Measurements from ENCODE around the gene RFX2.
A peak's percentile ranks its signal among the peaks of the same experiment; 100 is the strongest.
"Not testable (repeated sequence)": the region's sequence is repeated elsewhere in the genome, so short reads cannot be mapped to it uniquely, and the experiment has no call there.

Gene RFX2

GRCh38 chr19:6074709-6075403 lies 35.4 kb downstream of the RFX2 start:
- no peak for DNase-seq (ENCODE audit: low spot score)

- no peak for DNase-seq (ENCODE audit: low spot score)
These were observed 36.2 kb downstream of the RFX2 start for GRCh38 chr19:6073858-6074708.

GRCh38 chr19:6073233-6073632 lies 37.1 kb downstream of the RFX2 start:
- not testable (repeated sequence) for DNase-seq (ENCODE audit: low spot score)

DNA sequence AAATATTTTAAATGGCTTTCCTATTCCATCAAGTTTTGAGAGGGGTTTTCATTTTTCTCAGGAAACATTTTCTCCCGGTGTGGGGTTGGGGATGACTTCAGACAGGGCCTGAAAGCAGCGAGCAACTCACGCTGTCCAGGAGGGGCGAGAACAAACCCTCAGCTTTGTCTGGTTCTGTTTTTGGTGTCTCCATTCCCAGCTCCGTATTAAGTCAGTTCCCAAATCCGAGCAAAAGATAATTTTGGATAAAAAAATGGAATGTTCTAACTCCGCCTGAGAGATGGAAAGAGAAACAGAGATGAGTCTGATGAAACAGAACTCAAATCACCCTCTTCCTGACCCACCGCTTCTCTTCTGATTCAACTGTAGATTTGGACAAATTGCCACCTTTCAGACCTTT lies 38.4 kb downstream of the RFX2 start:
- no peak for DNase-seq (ENCODE audit: low spot score)

DNA sequence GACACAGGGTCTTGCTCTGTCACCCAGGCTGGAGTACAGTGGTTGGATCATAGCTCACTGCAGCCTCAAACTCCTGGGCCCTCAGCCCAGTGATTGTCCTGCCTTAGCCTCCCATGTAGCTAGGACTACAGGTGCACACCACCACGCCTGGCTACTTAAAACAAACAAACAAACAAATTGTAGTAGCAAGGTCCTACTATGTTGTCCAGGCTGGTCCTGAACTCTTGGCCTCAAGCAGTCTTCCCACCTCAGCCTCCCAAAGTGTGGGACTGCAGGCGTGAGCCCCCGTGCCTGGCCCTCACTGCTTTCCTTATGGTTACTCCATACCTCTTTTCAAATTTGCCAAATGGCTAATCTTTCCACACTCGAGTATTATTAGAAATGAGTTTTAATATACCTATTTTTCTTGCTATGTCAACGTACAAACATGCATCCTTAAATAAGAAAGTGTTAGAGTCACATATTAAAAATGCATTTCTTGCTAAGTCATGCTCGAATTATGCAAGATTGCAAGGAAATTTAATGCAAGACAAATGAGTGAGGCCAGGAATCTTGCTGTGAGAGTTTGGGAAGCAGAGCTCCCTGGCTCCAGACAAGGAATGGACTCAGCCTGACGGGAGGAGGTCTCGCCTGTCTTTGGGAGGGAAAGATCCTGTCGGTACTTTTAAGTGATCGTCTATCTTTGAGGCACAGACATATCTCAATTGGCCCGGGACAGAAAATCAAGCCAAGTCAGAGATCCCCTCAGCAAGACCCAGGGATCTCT lies 39.4 kb downstream of the RFX2 start:
- DNase-seq (ENCODE audit: low spot score), result no peak

- no peak for DNase-seq (ENCODE audit: low spot score)
These were observed 40.1 kb downstream of the RFX2 start for GRCh38 chr19:6070207-6070681.

DNA sequence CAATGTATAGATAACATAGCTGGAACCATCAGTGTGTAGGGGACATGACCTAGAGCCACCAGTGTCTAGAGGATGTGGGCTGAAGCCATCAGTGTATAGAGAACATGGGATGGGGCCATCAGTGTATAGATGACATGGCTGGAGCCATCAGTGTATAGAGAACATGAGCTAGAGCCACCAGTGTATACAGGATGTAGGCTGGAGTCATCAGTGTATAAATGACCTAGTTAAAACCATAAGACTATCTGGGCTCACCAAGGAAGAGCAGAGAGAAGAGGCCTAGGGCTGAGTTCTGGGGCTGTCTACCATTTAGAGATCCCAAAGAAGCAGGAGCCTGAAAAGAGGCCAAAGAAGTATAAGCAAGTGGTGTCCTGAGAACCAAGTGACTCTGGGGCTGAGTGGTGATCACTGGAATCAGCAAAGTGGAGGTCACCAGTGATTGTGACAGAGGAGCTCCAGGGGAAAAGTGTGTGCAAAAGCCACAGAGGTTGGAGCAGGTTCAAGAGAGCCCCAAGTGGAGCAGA lies 41.0 kb downstream of the RFX2 start:
- DNase-seq (ENCODE audit: low spot score), result no peak

- no peak for DNase-seq (ENCODE audit: low spot score)
These were observed 41.6 kb downstream of the RFX2 start for GRCh38 chr19:6068711-6069110.

DNA sequence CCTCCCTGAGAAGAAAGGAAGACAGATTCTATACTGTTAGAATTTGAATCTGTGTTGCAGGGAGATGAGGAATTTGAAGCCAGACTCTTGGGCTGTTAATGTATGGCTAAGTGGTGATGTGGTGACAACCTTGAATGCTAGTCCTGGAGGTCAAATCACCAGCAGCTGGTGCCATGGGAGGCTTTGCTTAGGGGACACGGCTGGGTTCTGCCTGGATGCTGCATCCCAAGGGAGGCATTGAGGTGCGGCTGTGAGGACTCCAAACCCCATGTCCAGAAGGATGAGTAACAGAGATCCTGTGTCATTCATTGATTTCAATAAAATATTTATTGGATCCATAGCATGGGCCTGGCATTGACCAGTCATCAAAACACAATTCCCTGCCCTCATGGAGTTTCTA lies 42.3 kb downstream of the RFX2 start:
- no peak for DNase-seq (ENCODE audit: low spot score)

- DNase-seq (ENCODE audit: low spot score), result peak; percentile 63
These were observed 43.3 kb downstream of the RFX2 start for GRCh38 chr19:6066661-6067646.

- no peak for DNase-seq (ENCODE audit: low spot score)
These were observed 44.5 kb downstream of the RFX2 start for GRCh38 chr19:6065685-6066374.

GRCh38 chr19:6064336-6065073 lies 45.8 kb downstream of the RFX2 start:
- DNase-seq (ENCODE audit: low spot score), result no peak

- no peak for DNase-seq (ENCODE audit: low spot score)
These were observed 46.5 kb downstream of the RFX2 start for GRCh38 chr19:6063576-6064335.

DNA sequence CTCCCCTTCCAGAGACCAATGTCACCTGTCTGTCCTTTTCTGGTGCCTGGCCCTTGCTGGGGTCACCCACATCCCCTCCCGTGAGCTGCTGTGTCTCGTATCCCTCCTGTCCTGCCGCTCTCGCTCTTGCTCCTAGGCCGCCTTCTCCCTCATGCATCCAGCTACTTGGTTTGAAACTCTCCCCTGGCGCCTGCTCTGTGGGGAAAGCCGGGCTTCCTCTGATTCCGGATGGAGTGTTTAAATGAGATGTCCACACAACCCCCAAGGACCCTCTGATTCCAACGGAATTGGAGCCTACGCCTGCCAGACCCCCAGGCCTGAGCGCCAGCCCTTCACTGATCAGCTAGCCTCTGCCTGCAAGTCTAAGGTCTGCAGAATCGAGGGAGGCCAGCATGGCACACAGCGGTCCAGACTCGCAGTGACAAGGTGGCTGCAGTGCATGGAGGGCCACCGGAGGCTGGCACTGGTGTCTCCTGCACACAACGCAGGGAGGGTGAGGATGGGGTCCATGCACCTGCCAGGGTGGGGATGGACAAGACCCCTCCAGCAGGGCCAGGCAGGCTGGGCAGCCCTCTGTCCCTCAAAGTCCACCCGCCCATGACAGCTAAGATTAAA lies 47.2 kb downstream of the RFX2 start:
- DNase-seq (ENCODE audit: low spot score), result no peak

DNA sequence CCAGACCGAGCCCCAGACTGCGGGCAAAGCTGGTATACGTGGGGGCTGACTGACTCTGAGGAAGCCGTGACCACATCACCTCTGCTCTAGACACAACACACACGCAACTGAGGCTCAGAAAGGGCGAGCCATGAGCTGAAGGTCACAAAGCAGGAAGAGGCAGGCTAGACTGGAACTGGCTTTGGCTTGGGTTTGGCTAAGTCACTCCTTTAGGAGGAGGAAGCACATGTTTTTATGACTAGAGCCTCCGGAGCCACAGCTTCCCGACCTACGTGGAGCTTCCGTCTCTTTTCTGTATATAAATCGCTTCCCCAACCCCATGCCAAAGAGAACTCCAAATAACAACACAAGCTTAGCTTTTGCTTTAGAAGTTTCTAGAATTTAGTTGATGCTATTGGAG lies 48.0 kb downstream of the RFX2 start:
- peak; percentile 60 for DNase-seq (ENCODE audit: low spot score)

DNA sequence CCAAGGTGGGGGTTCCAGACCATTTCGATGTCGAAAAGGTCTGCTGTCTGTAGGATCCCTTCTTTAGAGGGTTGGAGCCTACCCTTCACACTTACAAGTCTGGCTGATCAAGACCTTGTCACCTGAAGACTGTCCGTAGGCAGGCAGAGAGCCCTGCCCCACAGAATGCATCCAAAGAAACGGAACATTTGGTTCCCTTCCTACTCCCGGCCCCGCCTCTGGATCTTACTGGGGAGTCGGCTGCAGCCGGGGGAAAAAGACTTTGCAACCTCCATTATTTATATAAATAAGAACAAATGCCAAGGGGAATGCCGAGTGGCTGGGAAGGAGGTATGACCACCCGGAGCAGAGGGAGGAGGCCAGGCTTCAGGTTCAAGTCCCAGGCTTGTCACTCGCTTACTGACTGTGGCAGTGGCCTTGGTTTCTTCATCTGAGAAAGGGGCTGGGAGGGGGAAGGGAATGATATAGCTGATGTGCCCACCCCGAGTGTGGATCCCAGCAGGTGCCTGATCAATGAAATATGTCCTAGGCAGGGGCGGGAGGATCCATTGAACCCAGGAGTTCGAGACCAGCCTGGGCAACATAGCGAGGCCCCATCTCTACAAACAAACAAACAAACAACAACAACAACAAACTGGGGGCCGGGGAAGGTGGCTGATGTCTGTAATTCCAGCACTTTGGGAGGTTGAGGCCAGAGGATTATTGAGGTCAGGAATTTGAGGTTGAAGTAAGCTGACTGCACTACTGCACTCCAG lies 48.7 kb downstream of the RFX2 start:
- DNase-seq (ENCODE audit: low spot score), result no peak

DNA sequence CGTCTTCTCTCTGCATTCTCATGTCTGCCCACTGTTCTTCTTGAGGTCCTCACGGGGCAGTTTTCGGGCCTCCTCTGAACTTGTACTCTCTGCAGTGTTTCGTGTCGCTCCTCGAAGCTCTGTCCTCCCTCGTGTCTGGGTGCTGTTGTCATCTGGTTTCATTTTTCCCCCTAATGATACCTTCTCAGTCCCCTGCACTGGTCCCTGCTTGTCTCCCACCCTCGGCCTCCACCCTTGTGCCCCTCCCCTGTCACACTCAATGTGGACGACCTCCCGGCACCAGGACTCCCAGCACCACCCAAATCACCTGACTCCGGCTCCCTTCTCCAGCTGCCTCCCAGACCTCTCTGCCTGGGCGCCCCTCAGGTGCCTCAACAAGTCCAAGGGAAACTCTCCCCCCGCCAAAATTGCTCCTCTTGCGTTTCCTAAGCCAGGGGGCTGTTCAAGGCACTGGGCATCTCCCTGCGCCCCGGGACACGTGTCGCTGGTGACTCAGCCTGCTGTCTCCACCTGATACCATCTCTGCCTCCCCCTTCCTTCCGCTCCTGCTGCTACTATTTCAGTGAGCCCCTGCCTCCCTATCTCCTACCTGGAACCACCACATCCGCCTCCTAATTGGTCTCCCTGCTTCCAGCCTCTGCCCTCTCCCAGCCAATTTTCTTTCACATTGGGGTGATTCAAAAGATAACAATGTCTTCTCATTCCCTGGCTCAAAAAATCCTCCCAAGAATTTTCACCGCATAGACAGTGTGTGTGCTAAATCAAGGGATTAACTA lies 49.5 kb downstream of the RFX2 start:
- DNase-seq (ENCODE audit: low spot score), result no peak

Data from pons (tissue), 1 donor.